KMS-11 (cell line): ENCODE data around the gene NUDT16.
"Not testable (repeated sequence)": the region's sequence is repeated elsewhere in the genome, so short reads cannot be mapped to it uniquely, and the experiment has no call there.

ENCODE experiments used
- H2AFZ ChIP-seq: fragments of 200-600 bp; sonication (generic); 2 replicates; pipeline ENCODE4 v1.6.1; 2016; ENCODE audit warnings: antibody characterized with exemption, mixed run types, low read depth
- H3K27ac ChIP-seq: fragments of 200-600 bp; sonication (generic); 2 replicates; pipeline ENCODE4 v1.6.1; 2016; ENCODE audit warnings: mild to moderate bottlenecking, mixed run types
- H3K27me3 ChIP-seq: fragments of 200-600 bp; sonication (generic); 2 replicates; pipeline ENCODE4 v1.6.1; 2017; ENCODE audit warnings: mild to moderate bottlenecking, low read depth, mixed run types, moderate library complexity; ENCODE audit not compliant: insufficient read depth
- H3K36me3 ChIP-seq: fragments of 200-600 bp; sonication (generic); 2 replicates; pipeline ENCODE4 v1.6.1; 2017; ENCODE audit warnings: mild to moderate bottlenecking, mixed run types; ENCODE audit not compliant: insufficient read depth
- H3K4me1 ChIP-seq: fragments of 200-600 bp; sonication (generic); 2 replicates; pipeline ENCODE4 v1.6.1; 2016; ENCODE audit warnings: mild to moderate bottlenecking, low read depth, mixed run types; ENCODE audit not compliant: poor library complexity, severe bottlenecking
- H3K4me2 ChIP-seq: fragments of 200-600 bp; sonication (generic); 2 replicates; pipeline ENCODE4 v1.7.0; 2016; ENCODE audit warnings: mild to moderate bottlenecking, mixed run types
- H3K4me3 ChIP-seq: fragments of 200-600 bp; sonication (generic); IDR thresholded peaks from 2 replicates; pipeline ENCODE4 v1.6.1; 2017; ENCODE audit warnings: low read depth, low read length, mixed read lengths; ENCODE audit not compliant: insufficient read depth
- H3K79me2 ChIP-seq: fragments of 200-600 bp; sonication (generic); 2 replicates; pipeline ENCODE4 v1.6.1; 2016; ENCODE audit warnings: low read depth, mixed run types; ENCODE audit not compliant: insufficient read depth
- H3K9ac ChIP-seq: fragments of 200-600 bp; sonication (generic); 2 replicates; pipeline ENCODE4 v1.6.1; 2016; ENCODE audit warnings: mild to moderate bottlenecking, mixed run types
- H4K20me1 ChIP-seq: fragments of 200-600 bp; sonication (generic); 2 replicates; pipeline ENCODE4 v1.6.1; 2016; ENCODE audit warnings: mild to moderate bottlenecking, mixed run types; ENCODE audit not compliant: insufficient read depth
- TF ChIP-seq, protein P1 (sequence below): fragments of 200-600 bp; sonication (generic); conservative IDR thresholded peaks from 2 replicates; pipeline ENCODE4 v1.6.1; 2017; ENCODE audit warnings: low read depth, mild to moderate bottlenecking, antibody characterized with exemption, low read length, moderate library complexity, mixed read lengths

NUDT16 gene

GRCh38 chr3:131353986-131354385 is 27.6 kb upstream of the NUDT16 start:
- no peak overlapping the region for H3K4me3 ChIP-seq
- no peak overlapping the region for H3K9ac ChIP-seq
- TF ChIP-seq, protein P1, sequence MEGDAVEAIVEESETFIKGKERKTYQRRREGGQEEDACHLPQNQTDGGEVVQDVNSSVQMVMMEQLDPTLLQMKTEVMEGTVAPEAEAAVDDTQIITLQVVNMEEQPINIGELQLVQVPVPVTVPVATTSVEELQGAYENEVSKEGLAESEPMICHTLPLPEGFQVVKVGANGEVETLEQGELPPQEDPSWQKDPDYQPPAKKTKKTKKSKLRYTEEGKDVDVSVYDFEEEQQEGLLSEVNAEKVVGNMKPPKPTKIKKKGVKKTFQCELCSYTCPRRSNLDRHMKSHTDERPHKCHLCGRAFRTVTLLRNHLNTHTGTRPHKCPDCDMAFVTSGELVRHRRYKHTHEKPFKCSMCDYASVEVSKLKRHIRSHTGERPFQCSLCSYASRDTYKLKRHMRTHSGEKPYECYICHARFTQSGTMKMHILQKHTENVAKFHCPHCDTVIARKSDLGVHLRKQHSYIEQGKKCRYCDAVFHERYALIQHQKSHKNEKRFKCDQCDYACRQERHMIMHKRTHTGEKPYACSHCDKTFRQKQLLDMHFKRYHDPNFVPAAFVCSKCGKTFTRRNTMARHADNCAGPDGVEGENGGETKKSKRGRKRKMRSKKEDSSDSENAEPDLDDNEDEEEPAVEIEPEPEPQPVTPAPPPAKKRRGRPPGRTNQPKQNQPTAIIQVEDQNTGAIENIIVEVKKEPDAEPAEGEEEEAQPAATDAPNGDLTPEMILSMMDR: no peak
- no peak overlapping the region for H3K4me2 ChIP-seq
- no peaks in the 10 kb centered on the region for H3K27me3 ChIP-seq
- H3K4me1 ChIP-seq: no peaks in the 10 kb centered on the region
- H3K79me2 ChIP-seq: no peaks in the 10 kb centered on the region
- H3K27ac ChIP-seq: no peak overlapping the region
- H2AFZ ChIP-seq: no peak overlapping the region
- H3K36me3 ChIP-seq: no peaks in the 10 kb centered on the region
- H4K20me1 ChIP-seq: no peaks in the 10 kb centered on the region

DNA sequence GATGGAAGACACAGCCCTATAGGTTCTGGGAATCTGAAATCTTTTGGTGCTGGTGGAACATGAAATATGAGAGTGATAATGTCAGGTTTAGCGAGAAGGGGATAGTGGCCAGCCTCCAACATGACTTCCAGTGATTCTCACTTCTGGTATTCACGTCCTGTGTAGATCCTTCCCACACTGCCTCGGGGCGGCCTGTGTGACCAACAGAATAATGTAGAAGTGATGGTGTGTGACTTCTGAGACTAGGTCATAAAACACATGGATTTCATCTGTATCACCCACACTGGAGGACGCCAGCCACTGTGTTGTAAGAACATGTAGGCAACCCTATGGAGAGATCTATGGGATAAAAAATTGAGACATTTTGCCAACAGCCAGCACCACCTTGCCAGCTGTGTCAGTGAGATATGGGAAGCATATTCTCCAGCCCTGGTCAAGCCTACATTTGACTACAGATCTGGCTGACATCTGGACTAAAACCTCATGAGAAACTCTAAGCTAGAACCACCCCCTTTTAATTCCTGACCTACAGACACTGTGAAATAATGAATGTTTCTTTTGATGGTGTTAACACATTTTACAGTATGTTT is 25.5 kb upstream of the NUDT16 start:
- no peaks in the 10 kb centered on the region for H3K4me1 ChIP-seq
- H3K27ac ChIP-seq: no peak overlapping the region

GRCh38 chr3:131357275-131357674 is 24.3 kb upstream of the NUDT16 start:
- Histone ChIP-seq H2AFZ (no peak overlapping the region), H3K4me2 (no peak overlapping the region), H3K27me3 (no peaks in the 10 kb centered on the region), H3K4me3 (no peak overlapping the region), H3K27ac (no peak overlapping the region), H3K4me1 (no peaks in the 10 kb centered on the region), H3K36me3 (no peaks in the 10 kb centered on the region), H3K9ac (no peak overlapping the region), H3K79me2 (no peaks in the 10 kb centered on the region), H4K20me1 (no peaks in the 10 kb centered on the region)
- TF ChIP-seq, protein P1: no peak

More for the DNA sequence above, 25.5 kb upstream of the NUDT16 start:
- no peak overlapping the region for H3K9ac ChIP-seq
- TF ChIP-seq, protein P1: no peak
- no peak overlapping the region for H3K4me3 ChIP-seq
- H4K20me1 ChIP-seq: no peaks in the 10 kb centered on the region
- H3K36me3 ChIP-seq: no peaks in the 10 kb centered on the region
- no peaks in the 10 kb centered on the region for H3K27me3 ChIP-seq
- no peak overlapping the region for H3K4me2 ChIP-seq
- H2AFZ ChIP-seq: no peak overlapping the region
- no peaks in the 10 kb centered on the region for H3K79me2 ChIP-seq

DNA sequence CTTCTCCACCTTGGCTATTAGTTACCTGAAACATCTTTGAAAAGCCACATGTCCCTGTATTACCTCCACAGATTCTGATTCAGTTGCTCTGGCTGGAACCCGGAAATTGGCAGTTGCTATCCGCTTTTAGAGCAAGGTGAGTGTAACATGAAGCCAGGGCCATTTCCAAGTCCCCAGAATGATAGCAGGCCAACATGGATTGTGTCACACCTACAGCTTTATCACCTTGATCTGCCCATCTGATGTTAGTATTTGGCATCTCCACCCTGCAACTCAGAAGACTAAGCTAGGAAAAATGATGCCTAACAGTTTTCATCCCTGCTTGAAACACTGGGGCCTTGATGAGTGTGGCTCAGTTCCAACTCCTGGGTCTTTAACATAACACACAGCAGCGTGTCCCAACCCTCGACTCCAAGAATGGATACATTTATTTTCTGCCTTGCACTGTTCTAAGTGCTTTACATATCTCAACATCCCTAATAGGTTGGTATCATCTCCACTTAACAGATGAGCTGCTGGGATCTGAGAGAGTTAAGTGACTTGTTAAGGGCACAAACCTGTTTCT is 21.3 kb upstream of the NUDT16 start:
- no peak overlapping the region for H3K9ac ChIP-seq
- TF ChIP-seq, protein P1: no peak
- no peak overlapping the region for H3K27ac ChIP-seq
- H3K4me2 ChIP-seq: no peak overlapping the region
- no peaks in the 10 kb centered on the region for H3K4me1 ChIP-seq
- no peaks in the 10 kb centered on the region for H3K36me3 ChIP-seq
- H3K27me3 ChIP-seq: no peaks in the 10 kb centered on the region
- no peak overlapping the region for H2AFZ ChIP-seq
- no peaks in the 10 kb centered on the region for H4K20me1 ChIP-seq
- no peaks in the 10 kb centered on the region for H3K79me2 ChIP-seq
- no peak overlapping the region for H3K4me3 ChIP-seq

- H3K79me2 ChIP-seq, H3K27ac ChIP-seq, H4K20me1 ChIP-seq, H3K4me3 ChIP-seq, H3K36me3 ChIP-seq, H3K4me2 ChIP-seq, H3K4me1 ChIP-seq, H3K27me3 ChIP-seq, H2AFZ ChIP-seq, H3K9ac ChIP-seq: not testable (repeated sequence)
These were observed 20.5 kb upstream of the NUDT16 start for GRCh38 chr3:131361066-131361463.
